IPS-15b (cell line): ENCODE data around the gene G3BP2.
"Not testable (repeated sequence)": the region's sequence is repeated elsewhere in the genome, so short reads cannot be mapped to it uniquely, and the experiment has no call there.

Experiments
- H3K27me3 ChIP-seq: one replicate; pipeline ENCODE4 v1.6.1; 2013; ENCODE audit warnings: low read length; ENCODE audit not compliant: control insufficient read depth, insufficient read depth
- H3K36me3 ChIP-seq: one replicate; pipeline ENCODE4 v1.6.1; 2013; ENCODE audit warnings: low read length; ENCODE audit not compliant: control insufficient read depth, insufficient read depth
- H3K4me1 ChIP-seq: one replicate; pipeline ENCODE4 v1.6.1; 2013; ENCODE audit warnings: mild to moderate bottlenecking, low read length; ENCODE audit not compliant: control insufficient read depth, insufficient read depth
- H3K4me3 ChIP-seq: one replicate; pipeline ENCODE4 v1.5.1; 2013; ENCODE audit warnings: low read depth, low read length
- H3K9ac ChIP-seq: one replicate; pipeline ENCODE4 v1.6.1; 2013; ENCODE audit warnings: low read depth, mild to moderate bottlenecking, low read length
- H3K9me3 ChIP-seq: one replicate; pipeline ENCODE4 v1.6.1; 2013; ENCODE audit warnings: mild to moderate bottlenecking, low read length; ENCODE audit not compliant: control insufficient read depth, insufficient read depth

Gene G3BP2

DNA sequence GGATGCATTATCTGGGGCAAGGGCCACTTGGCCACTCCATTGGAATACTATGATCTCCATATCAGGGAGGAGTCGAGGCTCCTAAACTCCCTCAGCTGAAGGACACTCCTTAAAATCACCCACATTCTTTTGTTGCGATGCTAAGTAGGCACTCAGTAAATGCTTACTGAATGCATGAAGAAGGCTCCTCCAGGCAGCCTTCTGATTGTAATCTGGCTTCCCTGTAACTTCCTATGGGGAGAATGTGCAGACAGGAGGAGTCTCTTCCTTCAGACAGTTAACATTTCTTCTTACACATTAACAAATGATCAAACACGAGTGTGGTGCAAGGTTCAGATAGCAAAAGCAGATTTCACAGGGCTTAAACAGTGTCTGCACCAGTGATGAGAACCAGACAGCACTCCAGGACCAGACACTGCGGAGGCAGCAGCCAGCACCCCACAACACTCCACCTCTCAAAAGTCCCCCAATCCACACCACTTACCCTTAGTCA, 29.8 kb upstream of the G3BP2 start:
- H3K9me3 ChIP-seq: no peaks in the 10 kb centered on the region
- H3K9ac ChIP-seq: no peak overlapping the region
- no peaks in the 10 kb centered on the region for H3K27me3 ChIP-seq
- H3K36me3 ChIP-seq: no peaks in the 10 kb centered on the region
- H3K4me3 ChIP-seq: no peak overlapping the region
- H3K4me1 ChIP-seq: peaks cover 30% of the 10 kb centered on the region

DNA sequence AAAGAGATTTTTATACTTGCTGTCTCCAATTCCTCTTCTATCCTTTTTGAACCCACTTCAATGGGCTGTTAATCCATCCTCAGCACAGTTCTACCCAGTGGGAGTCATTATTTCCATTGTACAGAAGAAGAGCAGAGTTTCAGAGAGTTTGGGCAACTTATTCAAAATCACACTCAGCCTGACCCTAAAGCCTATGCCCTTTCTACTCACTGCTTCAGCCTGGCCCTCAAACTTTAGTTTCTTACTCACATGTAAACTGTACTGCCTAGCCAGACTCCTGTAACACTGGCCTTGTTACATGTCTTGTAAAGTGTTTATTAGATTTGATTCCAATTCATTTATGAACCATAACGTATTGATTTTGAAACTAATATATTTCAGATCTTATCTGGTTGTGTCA, 26.1 kb upstream of the G3BP2 start:
- peaks cover 5% of the 10 kb centered on the region for H3K36me3 ChIP-seq
- H3K27me3 ChIP-seq: no peaks in the 10 kb centered on the region
- H3K9ac ChIP-seq: no peak overlapping the region
- peaks cover 18% of the 10 kb centered on the region for H3K4me1 ChIP-seq
- H3K4me3 ChIP-seq: no peak overlapping the region
- H3K9me3 ChIP-seq: no peaks in the 10 kb centered on the region

DNA sequence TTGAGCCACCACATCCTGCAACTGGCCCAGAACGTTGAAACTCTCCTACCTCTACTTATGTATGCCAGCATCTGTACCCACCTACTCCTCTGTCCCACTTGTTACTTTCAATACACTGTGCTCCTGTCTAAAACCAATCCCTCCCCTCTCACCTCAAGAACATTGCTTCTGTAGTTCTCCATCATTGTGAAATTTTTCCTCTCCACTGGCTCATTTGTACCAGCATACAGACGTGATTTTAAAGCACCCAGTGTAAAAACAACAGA, 25.7 kb upstream of the G3BP2 start:
- Histone ChIP-seq H3K9ac (no peak overlapping the region), H3K36me3 (peaks cover 5% of the 10 kb centered on the region), H3K4me1 (peaks cover 18% of the 10 kb centered on the region), H3K9me3 (no peaks in the 10 kb centered on the region), H3K27me3 (no peaks in the 10 kb centered on the region), H3K4me3 (no peak overlapping the region)

DNA sequence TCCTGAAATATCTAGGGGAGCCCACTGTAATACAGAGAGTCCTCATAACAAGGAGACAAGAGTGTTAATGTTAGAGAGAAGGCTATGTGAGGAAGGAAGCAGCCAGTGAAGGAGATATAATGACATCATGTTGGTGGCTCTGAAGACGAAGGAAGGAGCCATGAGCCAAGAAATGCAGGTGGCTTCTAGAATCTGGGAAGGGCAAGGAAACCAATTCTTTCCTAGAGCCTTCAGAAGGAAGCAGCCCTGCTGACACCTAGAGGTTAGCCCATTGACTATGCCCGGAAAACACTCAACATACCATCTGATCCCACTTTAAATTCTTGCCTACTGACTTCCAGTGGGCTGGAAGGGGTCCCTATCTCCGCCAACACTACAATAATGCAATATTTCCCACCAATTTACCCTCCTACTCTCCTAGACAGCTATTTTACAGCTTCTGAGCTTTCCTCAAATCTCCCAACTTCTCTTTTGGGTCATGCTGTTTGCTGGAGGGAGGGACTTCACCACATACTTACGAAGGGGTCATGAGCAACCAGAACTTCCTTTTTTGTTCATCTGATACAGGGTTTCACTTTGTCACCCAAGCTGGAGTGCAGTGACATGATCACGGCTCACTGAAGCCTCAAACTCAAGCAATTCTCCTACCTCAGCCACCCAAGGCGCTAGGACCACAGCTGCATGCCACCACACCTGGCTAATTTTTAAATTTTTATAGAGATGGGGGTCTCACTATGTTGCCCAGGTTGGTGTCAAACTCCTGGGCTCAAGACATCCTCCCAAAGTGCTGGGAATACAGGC, 25.2 kb upstream of the G3BP2 start:
- H3K9me3 ChIP-seq: no peaks in the 10 kb centered on the region
- H3K4me3 ChIP-seq: no peak overlapping the region
- H3K27me3 ChIP-seq: no peaks in the 10 kb centered on the region
- H3K9ac ChIP-seq: no peak overlapping the region
- H3K4me1 ChIP-seq: peaks cover 15% of the 10 kb centered on the region
- peaks cover 5% of the 10 kb centered on the region for H3K36me3 ChIP-seq

DNA sequence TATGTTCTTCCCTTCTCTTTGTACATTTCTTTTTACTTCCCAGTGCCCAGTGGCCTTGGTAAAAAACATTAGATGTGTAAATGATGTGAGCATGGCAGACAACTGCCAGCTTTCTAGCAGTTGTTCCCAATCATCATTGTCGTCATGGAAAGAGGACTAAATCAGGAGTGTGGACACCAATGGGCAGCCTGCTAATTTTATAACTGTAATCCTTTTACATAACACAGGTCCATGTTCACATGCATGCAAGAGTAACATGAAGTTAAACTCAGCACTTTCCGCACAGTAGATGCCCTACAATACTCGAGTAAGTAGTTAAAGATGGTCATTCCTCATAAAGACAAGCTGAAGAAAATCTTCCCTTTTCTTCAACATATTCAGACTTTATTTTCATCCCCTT, 23.4 kb upstream of the G3BP2 start:
- no peaks in the 10 kb centered on the region for H3K27me3 ChIP-seq
- H3K4me3 ChIP-seq: no peak overlapping the region
- H3K9me3 ChIP-seq: no peaks in the 10 kb centered on the region
- peaks cover under 1% of the 10 kb centered on the region for H3K4me1 ChIP-seq
- H3K36me3 ChIP-seq: peaks cover 5% of the 10 kb centered on the region
- no peak overlapping the region for H3K9ac ChIP-seq

DNA sequence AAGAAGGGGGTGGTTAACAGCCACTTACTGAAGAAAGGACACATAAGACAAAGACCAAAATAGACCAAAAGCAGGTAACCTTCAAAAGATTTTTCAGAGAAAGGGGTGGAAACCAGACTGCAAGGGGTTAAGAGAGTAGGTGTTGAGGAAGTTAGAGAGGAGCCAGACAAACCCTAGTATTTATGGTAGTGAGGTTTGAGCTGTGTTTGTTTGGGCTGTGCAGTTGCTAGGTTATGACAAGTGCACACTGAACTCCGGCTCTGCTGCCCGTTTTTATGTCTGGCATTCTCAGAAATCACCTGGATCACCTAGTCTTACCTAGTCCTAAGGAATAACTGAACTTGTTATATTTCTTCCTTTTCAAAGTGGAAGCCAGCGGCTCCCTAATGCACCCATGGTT, 22.9 kb upstream of the G3BP2 start:
- H3K9ac ChIP-seq: no peak overlapping the region
- no peaks in the 10 kb centered on the region for H3K27me3 ChIP-seq
- H3K4me1 ChIP-seq: no peaks in the 10 kb centered on the region
- H3K9me3 ChIP-seq: no peaks in the 10 kb centered on the region
- peaks cover 5% of the 10 kb centered on the region for H3K36me3 ChIP-seq
- H3K4me3 ChIP-seq: no peak overlapping the region

DNA sequence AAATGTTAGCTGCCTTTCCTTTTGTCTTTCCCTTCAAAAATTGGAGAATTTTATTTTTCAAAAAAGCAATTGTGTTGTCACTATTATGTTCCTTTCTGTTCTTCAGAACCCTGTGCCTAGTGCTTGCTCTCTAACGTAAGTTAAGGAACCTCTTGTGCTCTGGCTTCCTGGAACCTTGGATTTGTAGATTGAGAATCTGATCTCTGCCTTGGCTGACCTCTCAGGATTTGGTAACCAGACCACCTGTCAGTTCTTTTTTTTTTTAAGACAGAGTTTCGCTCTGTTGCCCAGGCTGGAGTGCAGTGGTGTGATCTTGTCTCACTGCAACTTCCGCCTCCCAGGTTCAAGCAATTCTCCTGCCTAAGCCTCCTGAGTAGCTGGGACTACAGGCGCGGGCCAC, 18.9 kb upstream of the G3BP2 start:
- not testable (repeated sequence) for H3K9me3 ChIP-seq, H3K4me3 ChIP-seq, H3K9ac ChIP-seq, H3K27me3 ChIP-seq, H3K4me1 ChIP-seq
- H3K36me3 ChIP-seq: peaks cover 16% of the 10 kb centered on the region

DNA sequence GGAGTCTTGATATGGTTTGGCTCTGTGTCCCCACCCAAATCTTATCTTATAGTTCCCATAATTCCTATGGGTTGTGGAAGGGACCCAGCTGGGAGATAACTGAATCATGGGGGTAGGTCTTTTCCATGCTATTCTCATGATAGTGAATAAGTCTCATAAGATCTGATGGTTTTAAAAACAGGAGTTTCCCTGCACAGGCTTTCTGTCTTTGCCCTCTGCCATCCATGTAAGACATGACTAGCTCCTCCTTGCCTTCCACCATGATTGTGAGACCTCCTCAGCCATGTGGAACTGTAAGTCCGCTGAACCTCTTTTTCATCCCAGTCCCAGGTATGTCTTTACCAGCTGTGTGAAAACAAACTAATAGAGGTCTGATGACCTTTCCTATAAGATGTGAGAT, 13.9 kb upstream of the G3BP2 start:
- not testable (repeated sequence) for H3K9ac ChIP-seq, H3K4me1 ChIP-seq, H3K4me3 ChIP-seq

DNA sequence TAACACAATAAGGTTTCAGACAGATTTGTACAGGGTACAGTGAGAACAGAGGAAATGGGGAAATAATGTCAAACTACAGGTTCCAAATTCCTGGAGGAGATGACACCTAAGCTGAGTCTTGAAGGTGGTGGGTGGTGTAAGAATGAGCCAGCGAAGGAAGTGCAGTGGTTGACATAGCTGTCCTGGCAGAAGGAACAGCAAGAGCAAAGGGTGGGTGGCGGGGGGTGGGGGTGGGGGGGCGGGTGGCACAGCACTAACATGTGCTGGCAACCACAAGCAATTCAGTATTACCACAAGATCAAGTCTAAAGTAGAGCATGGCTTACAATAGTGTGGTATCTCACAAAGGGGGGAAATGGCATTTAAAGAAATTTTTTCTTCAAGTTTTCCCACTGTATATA, 13.1 kb upstream of the G3BP2 start:
- Histone ChIP-seq H3K9me3 (peaks cover 3% of the 10 kb centered on the region), H3K36me3 (peaks cover 11% of the 10 kb centered on the region), H3K4me1 (no peaks in the 10 kb centered on the region), H3K9ac (no peak overlapping the region), H3K4me3 (no peak overlapping the region), H3K27me3 (no peaks in the 10 kb centered on the region)

More for the DNA sequence above, 13.9 kb upstream of the G3BP2 start:
- H3K9me3 ChIP-seq, H3K27me3 ChIP-seq: not testable (repeated sequence)
- peaks cover 11% of the 10 kb centered on the region for H3K36me3 ChIP-seq

DNA sequence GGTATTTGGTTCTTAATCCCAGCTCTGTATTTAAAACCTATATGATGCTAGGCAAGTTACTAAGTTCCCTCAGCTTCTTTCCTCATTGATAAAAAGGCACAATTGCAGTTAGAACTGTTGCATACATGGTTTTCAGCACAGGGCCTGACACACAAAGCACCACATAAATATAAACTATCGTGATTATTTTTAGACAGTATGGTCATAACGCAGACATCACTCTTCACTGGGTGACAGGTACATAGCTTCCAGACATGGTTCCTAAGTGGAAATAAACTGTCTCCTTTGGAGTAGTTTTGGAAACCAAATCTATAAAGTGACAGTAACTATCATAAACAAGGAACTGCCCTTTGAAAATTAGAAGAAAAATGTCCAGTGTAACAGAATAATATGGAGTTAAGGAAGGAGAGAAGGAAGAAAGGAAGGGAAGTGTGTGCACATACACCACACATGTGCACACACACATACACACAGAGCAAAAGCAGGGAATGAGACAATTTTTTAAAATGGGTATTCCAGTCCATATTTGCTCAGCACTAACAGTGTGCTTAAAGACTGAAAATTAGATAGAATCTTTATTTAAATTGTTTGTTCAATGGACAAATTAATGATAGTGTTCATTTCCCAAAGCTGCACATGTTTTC, 12.5 kb upstream of the G3BP2 start:
- no peak overlapping the region for H3K9ac ChIP-seq
- peaks cover 3% of the 10 kb centered on the region for H3K9me3 ChIP-seq
- H3K4me1 ChIP-seq: no peaks in the 10 kb centered on the region
- H3K27me3 ChIP-seq: no peaks in the 10 kb centered on the region
- no peak overlapping the region for H3K4me3 ChIP-seq
- peaks cover 11% of the 10 kb centered on the region for H3K36me3 ChIP-seq

DNA sequence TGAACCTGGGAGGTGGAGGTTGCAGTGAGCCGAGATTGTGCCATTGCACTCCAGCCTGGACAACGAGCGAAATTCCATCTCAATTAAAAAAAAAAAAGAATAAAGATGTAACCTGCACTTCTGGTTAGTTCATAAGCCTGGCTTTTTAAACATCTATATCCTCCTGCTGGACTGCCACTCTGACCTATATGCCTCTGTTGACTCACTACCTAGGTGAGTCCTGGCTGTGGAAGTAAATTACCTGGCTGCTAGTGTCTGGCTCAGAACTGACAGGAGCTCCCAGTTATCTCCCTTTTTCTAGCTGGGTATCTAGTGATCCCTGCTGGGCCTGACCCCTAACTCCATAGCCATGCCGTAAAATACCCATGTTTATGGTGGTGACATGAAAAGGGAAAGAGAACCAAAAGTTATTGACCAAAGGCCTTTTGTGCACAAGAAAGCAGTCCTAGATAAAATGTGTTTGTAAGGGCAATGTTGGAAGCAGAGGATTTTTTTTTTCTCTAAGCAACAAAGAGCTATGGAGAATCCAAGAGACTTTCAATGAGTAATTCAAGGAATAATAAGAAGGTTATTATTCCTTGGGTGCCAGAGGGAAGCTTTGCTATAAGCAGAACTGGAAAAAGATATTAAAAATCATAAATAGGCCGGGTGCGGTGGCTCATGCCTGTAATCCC, 10.4 kb upstream of the G3BP2 start:
- Histone ChIP-seq H3K36me3 (peaks cover 11% of the 10 kb centered on the region), H3K9ac (no peak overlapping the region), H3K4me1 (no peaks in the 10 kb centered on the region), H3K27me3 (no peaks in the 10 kb centered on the region), H3K4me3 (no peak overlapping the region), H3K9me3 (peaks cover 3% of the 10 kb centered on the region)
